Fibroblast of pulmonary artery (primary cell): ENCODE results near the gene MYO10.
"Not testable (repeated sequence)": the region's sequence is repeated elsewhere in the genome, so short reads cannot be mapped to it uniquely, and the experiment has no call there.

Experiments
- DNase-seq: peaks from one replicate; pipeline ENCODE4 v3.0.0-alpha.2; 2010; ENCODE audit warnings: low read depth
- H3K4me3 ChIP-seq: replicated peaks from 2 replicates; pipeline ENCODE4 v1.5.1; 2011; ENCODE audit warnings: low read depth, mild to moderate bottlenecking, control low read depth, low read length, moderate library complexity
- CTCF ChIP-seq: IDR thresholded peaks from 2 replicates; pipeline ENCODE4 v1.5.1; 2011; ENCODE audit warnings: mild to moderate bottlenecking, control low read depth, low read length, inconsistent platforms; ENCODE audit errors: missing control alignments

Gene MYO10

DNA sequence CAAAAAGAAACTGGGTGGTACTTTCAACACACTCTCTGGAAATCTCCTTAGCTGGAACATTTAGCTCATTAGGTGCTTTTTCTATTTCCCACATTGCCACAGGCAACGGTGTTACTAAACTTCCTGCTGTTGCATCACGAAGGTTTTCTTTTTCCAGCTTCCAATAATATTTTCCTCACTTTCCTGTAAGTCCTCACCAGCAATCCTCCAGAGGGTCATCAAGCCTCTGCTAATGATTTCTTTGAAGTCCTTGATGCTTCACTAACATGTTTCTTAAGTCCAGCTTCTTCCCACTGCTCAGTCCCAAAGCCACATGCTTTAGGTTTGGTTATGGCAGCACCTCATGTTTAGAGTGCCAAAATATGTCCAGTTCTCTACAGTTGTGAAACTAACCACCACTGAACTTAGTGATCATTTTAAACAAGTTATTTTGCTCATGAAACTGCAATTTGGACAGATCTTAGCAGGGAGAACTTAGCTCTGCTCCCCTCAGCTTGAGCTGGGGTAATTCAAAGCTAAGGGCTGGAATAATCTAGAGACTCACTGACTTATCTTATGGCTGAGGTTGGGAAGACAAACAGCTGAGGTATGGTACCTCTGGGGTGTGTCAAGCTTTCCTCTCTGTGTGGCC is 279.4 kb downstream of the MYO10 start:
- TF ChIP-seq CTCF = no peak
- no peak overlapping the region for H3K4me3 ChIP-seq
- peak; percentile 66 for DNase-seq

DNA sequence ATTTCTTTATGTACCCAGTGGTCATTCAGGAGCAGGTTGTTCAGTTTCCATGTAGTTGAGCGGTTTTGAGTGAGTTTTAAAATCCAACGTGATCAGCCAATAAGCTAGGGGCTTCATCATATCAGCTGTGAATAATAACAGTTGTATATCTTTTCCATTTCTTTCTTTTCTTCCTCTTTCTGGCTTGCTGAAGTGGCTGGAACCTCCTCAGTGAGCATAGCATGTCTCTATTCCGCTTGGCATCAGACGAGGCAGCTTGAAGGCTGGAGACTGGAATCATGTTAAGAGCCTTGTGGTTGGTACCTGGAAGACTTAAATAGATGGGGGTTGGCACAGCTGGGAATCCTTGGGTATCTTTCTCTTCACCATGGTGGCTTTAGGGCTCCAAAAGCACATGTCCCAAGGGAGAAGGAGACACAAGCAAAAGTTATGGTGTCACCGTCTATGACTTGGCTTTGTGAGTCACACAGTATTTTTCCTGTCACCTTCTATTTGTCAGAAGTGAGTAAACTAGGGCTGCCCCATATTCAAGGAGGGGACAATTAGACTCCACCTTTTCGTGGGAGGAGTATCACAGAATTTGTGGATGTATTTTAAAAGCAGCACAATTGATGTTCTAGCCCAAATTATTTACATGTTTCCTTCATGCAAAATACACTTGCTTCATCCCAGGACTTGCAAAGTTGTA is 281.3 kb downstream of the MYO10 start:
- no peak overlapping the region for H3K4me3 ChIP-seq
- no peak for TF ChIP-seq CTCF
- no peak for DNase-seq

DNA sequence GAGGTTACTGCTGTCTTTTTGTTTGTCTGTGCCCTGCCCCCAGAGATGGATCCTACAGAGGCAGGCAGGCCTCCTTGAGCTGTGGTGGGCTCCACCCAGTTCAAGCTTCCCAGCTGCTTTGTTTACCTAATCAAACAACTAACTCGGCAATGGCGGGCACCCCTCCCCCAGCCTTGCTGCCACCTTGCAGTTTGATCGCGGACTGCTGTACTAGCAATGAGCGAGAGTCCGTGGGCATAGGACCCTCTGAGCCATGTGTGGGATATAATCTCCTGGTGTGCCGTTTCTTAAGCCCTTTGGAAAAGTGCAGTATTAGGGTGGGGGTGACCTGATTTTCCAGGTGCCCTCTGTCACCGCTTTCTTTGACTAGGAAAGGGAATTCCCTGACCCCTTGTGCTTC is 287.3 kb downstream of the MYO10 start:
- not testable (repeated sequence) for H3K4me3 ChIP-seq, DNase-seq

GRCh38 chr5:16644301-16644889 is 291.7 kb downstream of the MYO10 start:
- no peak for TF ChIP-seq CTCF
- H3K4me3 ChIP-seq = no peak overlapping the region
- no peak for DNase-seq

DNA sequence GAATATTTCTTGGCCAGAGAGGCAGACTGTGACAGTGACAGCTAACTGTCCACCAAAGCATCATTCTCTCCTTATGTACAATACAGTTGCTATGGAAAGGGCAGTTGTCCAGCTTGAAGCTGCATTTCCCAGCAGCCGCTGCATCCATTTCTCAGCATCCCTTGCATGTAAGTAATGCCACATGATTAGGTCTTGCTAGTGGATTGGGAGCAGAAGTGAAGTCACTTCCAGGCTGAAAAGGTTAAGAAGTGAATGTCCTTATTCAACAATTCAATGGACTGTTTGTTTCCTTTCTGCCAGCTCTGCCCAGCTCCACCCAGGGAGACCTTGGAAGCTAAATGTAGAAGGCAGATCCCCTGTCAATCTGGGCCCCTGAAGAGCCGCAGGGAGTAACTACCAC is 293.2 kb downstream of the MYO10 start:
- TF ChIP-seq CTCF = no peak
- no peak for DNase-seq
- H3K4me3 ChIP-seq = no peak overlapping the region

DNA sequence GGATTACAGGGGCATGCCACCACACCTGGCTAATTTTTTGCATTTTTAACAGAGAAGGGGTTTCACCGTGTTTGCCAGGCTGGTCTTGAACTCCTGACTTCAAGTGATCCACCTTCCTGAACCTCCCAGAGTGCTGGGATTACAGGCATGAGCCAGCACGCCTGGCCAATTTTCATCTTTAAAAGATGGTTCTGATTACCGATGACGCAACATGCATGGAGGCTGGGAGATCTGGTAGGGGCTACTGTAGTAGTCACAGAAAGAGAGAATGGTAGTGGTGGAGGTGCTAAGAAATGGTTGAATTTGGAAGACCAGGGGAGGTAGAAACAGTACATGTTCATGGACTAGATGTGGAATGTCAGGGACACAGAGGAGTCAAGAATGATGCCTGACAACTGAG is 296.9 kb downstream of the MYO10 start:
- DNase-seq = no peak
- H3K4me3 ChIP-seq = no peak overlapping the region
- no peak for TF ChIP-seq CTCF

- DNase-seq = no peak
- no peak overlapping the region for H3K4me3 ChIP-seq
- TF ChIP-seq CTCF = no peak
Observed at GRCh38 chr5:16628376-16628775, 307.7 kb downstream of the MYO10 start.
